IMR-90 (cell line): Measurements from ENCODE around the gene ACOX3.

Experiments
- BHLHE40 ChIP-seq: fragments of 150-350 bp; IDR thresholded peaks from 2 replicates; pipeline ENCODE4 v1.6.1; 2016; ENCODE audit warnings: mild to moderate bottlenecking, low read depth, low read length
- CEBPB ChIP-seq: IDR thresholded peaks from 2 replicates; pipeline ENCODE4 v1.6.1; 2012; ENCODE audit warnings: low read depth, low read length, improper control_type of control experiment
- CHD1 ChIP-seq: IDR thresholded peaks from 2 replicates; pipeline ENCODE4 v1.6.1; 2012; ENCODE audit warnings: low read depth, low read length, improper control_type of control experiment
- CTCF ChIP-seq: conservative IDR thresholded peaks from 2 replicates; pipeline ENCODE4 v1.5.1; 2012; ENCODE audit warnings: mild to moderate bottlenecking, low read depth, low read length, improper control_type of control experiment
- FOS ChIP-seq: fragments of 150-350 bp; IDR thresholded peaks from 2 replicates; pipeline ENCODE4 v1.6.1; 2016; ENCODE audit warnings: low read depth, low read length
- MAFK ChIP-seq: IDR thresholded peaks from 2 replicates; pipeline ENCODE4 v1.6.1; 2012; ENCODE audit warnings: low read depth, low read length, improper control_type of control experiment
- MAZ ChIP-seq: IDR thresholded peaks from 2 replicates; pipeline ENCODE4 v1.6.1; 2012; ENCODE audit warnings: low read depth, mild to moderate bottlenecking, low read length, improper control_type of control experiment, moderate library complexity, borderline replicate concordance
- MXI1 ChIP-seq: IDR thresholded peaks from 2 replicates; pipeline ENCODE4 v1.6.1; 2012; ENCODE audit warnings: low read depth, mild to moderate bottlenecking, low read length, moderate library complexity, borderline replicate concordance
- NFE2L2 ChIP-seq: fragments of 150-350 bp; IDR thresholded peaks from 2 replicates; pipeline ENCODE4 v1.6.1; 2016; ENCODE audit warnings: low read depth, mild to moderate bottlenecking, low read length
- POLR2A ChIP-seq: IDR thresholded peaks from 2 replicates; pipeline ENCODE4 v1.6.1; 2012; ENCODE audit warnings: mild to moderate bottlenecking, low read depth, low read length
- RFX5 ChIP-seq: IDR thresholded peaks from 2 replicates; pipeline ENCODE4 v1.8.0; 2012; ENCODE audit warnings: low read depth, mild to moderate bottlenecking, low read length, moderate library complexity
- TF ChIP-seq, protein P1 (sequence below): fragments of 150-350 bp; IDR thresholded peaks from 2 replicates; pipeline ENCODE4 v1.6.1; 2017; ENCODE audit warnings: mild to moderate bottlenecking, antibody characterized with exemption, low read length, low read depth

DNA sequence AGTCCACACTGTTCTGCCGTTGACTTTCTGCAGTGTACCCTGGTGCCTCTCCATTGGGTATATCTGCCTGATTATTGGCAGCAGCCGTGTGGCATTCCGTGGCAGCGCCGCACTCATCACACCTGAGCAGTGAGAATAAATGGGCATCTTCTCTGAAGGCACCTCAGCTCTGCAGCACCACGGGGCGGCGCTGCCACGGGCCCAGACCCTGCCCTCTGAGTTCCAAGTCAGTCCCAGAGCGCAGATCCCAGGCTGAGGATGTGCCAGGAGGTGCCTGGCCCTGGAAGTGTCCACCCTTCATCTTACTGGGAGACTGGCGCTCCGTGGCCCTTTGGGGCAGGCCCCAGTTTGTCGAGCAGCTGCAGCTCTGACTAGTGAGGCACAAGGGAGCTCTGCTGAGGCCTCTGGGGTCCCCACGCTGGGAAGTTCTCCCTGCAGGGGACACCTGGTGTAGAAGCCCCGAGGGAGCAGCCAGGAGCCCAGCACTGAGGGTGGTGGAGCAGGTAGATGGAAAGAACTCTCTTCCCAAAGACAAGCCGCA lies 36.6 kb upstream of the ACOX3 start:
- TF ChIP-seq CTCF (no peak), MAFK (no peak), POLR2A (no peak), RFX5 (no peak), NFE2L2 (no peak), MAZ (no peak), CEBPB (no peak), FOS (no peak), BHLHE40 (no peak), CHD1 (no peak), MXI1 (no peak)
- TF ChIP-seq, protein P1, sequence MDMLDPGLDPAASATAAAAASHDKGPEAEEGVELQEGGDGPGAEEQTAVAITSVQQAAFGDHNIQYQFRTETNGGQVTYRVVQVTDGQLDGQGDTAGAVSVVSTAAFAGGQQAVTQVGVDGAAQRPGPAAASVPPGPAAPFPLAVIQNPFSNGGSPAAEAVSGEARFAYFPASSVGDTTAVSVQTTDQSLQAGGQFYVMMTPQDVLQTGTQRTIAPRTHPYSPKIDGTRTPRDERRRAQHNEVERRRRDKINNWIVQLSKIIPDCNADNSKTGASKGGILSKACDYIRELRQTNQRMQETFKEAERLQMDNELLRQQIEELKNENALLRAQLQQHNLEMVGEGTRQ = no peak
